CD8-positive, alpha-beta memory T cell (primary cell): ENCODE results near the gene UBE4A. TPM values are rescaled to one million over a fixed set of nuclear protein-coding genes. Genes with fewer than 3 reads are reported as not detected.

ENCODE experiments used
- CTCF ChIA-PET: fragments of 350-600 bp; sonication (Branson Sonifier 250); formaldehyde crosslinking; loops from one replicate; lab custom pipeline; 2021; ENCODE audit warnings: antibody characterized with exemption; lab: Charles Lee
- POLR2A ChIA-PET: fragments of 350-600 bp; sonication (Branson Sonifier 250); formaldehyde crosslinking; loops from one replicate; lab custom pipeline; 2021; ENCODE audit warnings: antibody characterized with exemption; lab: Charles Lee
- DNase-seq, 5 donors: peaks; one replicate each; pipeline versions ENCODE4 v3.0.0 to v3.0.0-alpha.2; 2020 to 2022; ENCODE audit warnings: mixed read lengths in 1 of 5
- H3K27ac ChIP-seq: one replicate; pipeline ENCODE4 v1.7.0; 2013; ENCODE audit warnings: low read depth, mild to moderate bottlenecking, low read length, moderate library complexity
- H3K27me3 ChIP-seq: 2 replicates; pipeline ENCODE4 v1.7.0; 2013; ENCODE audit warnings: low read length, mild to moderate bottlenecking; ENCODE audit not compliant: insufficient read depth, poor library complexity, severe bottlenecking
- H3K36me3 ChIP-seq: 2 replicates; pipeline ENCODE4 v1.7.0; 2013; ENCODE audit warnings: mild to moderate bottlenecking, low read length, moderate library complexity; ENCODE audit not compliant: insufficient read depth
- H3K4me1 ChIP-seq: 2 replicates; pipeline ENCODE4 v1.7.0; 2013; ENCODE audit warnings: mild to moderate bottlenecking, low read length, moderate library complexity; ENCODE audit not compliant: insufficient read depth
- H3K4me3 ChIP-seq: 2 replicates; pipeline ENCODE4 v1.7.0; 2013; ENCODE audit warnings: mild to moderate bottlenecking, low read length
- H3K9me3 ChIP-seq: 2 replicates; pipeline ENCODE4 v1.7.0; 2013; ENCODE audit warnings: mild to moderate bottlenecking, low read length
- H3K27ac Mint-ChIP-seq, 8 donors: one replicate each; pipeline ENCODE4 v1.8.0; 2020 to 2021; ENCODE audit warnings: mixed read lengths in 8 of 8, mild to moderate bottlenecking in 6 of 8, inconsistent platforms in 3 of 8, moderate library complexity in 3 of 8
- H3K27me3 Mint-ChIP-seq, 2 donors: one replicate each; pipeline ENCODE4 v1.8.0; 2020 to 2021; ENCODE audit warnings: mixed read lengths in 2 of 2, mild to moderate bottlenecking in 1 of 2, moderate library complexity in 1 of 2
- H3K36me3 Mint-ChIP-seq, 3 donors: one replicate each; pipeline ENCODE4 v1.8.0; 2020 to 2021; ENCODE audit warnings: mixed read lengths in 3 of 3, inconsistent platforms in 1 of 3, mild to moderate bottlenecking in 1 of 3
- H3K4me1 Mint-ChIP-seq, 3 donors: one replicate each; pipeline ENCODE4 v1.8.0; 2020 to 2021; ENCODE audit warnings: mixed read lengths in 3 of 3, inconsistent platforms in 1 of 3, mild to moderate bottlenecking in 1 of 3
- H3K4me3 Mint-ChIP-seq, 7 donors: one replicate each; pipeline ENCODE4 v1.8.0; 2020 to 2021; ENCODE audit warnings: mixed read lengths in 7 of 7, mild to moderate bottlenecking in 6 of 7, moderate library complexity in 4 of 7, inconsistent platforms in 2 of 7
- H3K9me3 Mint-ChIP-seq, 5 donors: one replicate each; pipeline ENCODE4 v1.8.0; 2020 to 2022; ENCODE audit warnings: mixed read lengths in 5 of 5, mild to moderate bottlenecking in 3 of 5, moderate library complexity in 2 of 5, inconsistent platforms in 1 of 5
- polyA plus RNA-seq: library from polyadenylated mRNA; unstranded; fragments of 300-500 nt; fragmentation: Illumina TruSeq; gene quantifications from one replicate; pipeline ENCODE4 v1.2.3, GENCODE V29; 2021
- total RNA-seq, 2 experiments: library from RNA; stranded (reverse); gene quantifications; one replicate each; pipeline ENCODE4 v1.2.3, GENCODE V29; 2021

Gene UBE4A
- total RNA-seq, result 10 to 100 TPM; 55.9 to 56.8 TPM
- 27.8 TPM for polyA plus RNA-seq

GRCh38 chr11:118359295-118359958, at the start of gene UBE4A:
Gene UBE4A (plus strand): TSS chr11:118359600. CDS start chr11:118365081, 5,481 bp downstream.
- POLR2A ChIA-PET, result interaction anchor here (0.6 to 1.5 kb wide), 12 partner anchors 15 to 1221 kb away, joined by 3 to 10 read pairs (median 4); partner anchors contain the start of genes CD3D, CD3E, CD3G and JAML
- Histone ChIP-seq H3K4me1 (peaks cover 35% of the 10 kb centered on the region), H3K4me3 (peak within 1 kb of the TSS; percentile 96), H3K27me3 (no peaks in the 10 kb centered on the region), H3K36me3 (peaks cover under 1% of the 10 kb centered on the region), H3K9me3 (no peaks in the 10 kb centered on the region), H3K27ac (peak within 1 kb of the TSS; percentile 95)
- peaks cover 41 to 57% (median 56%) of the 10 kb centered on the region in 3 donors for H3K4me1 Mint-ChIP-seq
- H3K27ac Mint-ChIP-seq, result peak within 1 kb of the TSS; percentile 95 to 100 (median 98)
- peaks cover 0 to 3% (median 0%) of the 10 kb centered on the region in 5 donors for H3K9me3 Mint-ChIP-seq
- H3K27me3 Mint-ChIP-seq, result peaks cover 0 to 7% of the 10 kb centered on the region in 2 donors
- peak within 1 kb of the TSS; percentile 91 to 99 (median 97) for H3K4me3 Mint-ChIP-seq
- peaks cover 0 to 43% (median 10%) of the 10 kb centered on the region in 3 donors for H3K36me3 Mint-ChIP-seq
- DNase-seq, result peak; percentile 93 to 99 (median 95)
- CTCF ChIA-PET, result interaction anchor here (1.2 kb wide), 4 partner anchors 53 to 161 kb away, joined by 3 to 6 read pairs (median 4); no protein-coding TSS in a partner anchor

GRCh38 chr11:118310271-118310670, 49.1 kb upstream of the UBE4A start:
- no peak overlapping the region for H3K4me3 ChIP-seq
- CTCF ChIA-PET, result interaction anchor here (2.5 kb wide), 1 partner anchor 15 kb away, joined by 14 read pairs; no protein-coding TSS in a partner anchor
- no peaks in the 10 kb centered on the region for H3K9me3 ChIP-seq
- H3K36me3 ChIP-seq, result peaks cover 60% of the 10 kb centered on the region
- Mint-ChIP-seq H3K27me3 (no peaks in the 10 kb centered on the region), H3K4me1 (peaks cover 84 to 91% (median 90%) of the 10 kb centered on the region in 3 donors), H3K36me3 (peaks cover 24 to 91% (median 43%) of the 10 kb centered on the region in 3 donors), H3K9me3 (no peaks in the 10 kb centered on the region), H3K4me3 (peak overlapping the region; percentile 5 to 62 (median 27)), H3K27ac (peak overlapping the region; percentile 13 to 89 (median 80))
- no peak for DNase-seq
- peaks cover 79% of the 10 kb centered on the region for H3K4me1 ChIP-seq
- POLR2A ChIA-PET, result no interaction called here
- no peaks in the 10 kb centered on the region for H3K27me3 ChIP-seq
- no peak overlapping the region for H3K27ac ChIP-seq

- no peak for DNase-seq
- H3K4me3 ChIP-seq, result peak overlapping the region; percentile 8
- ChIA-PET CTCF (interaction anchor here (1.2 kb wide), 1 partner anchor 112 kb away, joined by 5 read pairs; no protein-coding TSS in a partner anchor), POLR2A (interaction anchor here (0.5 to 1.7 kb wide), 4 partner anchors 28 to 311 kb away, joined by 3 to 4 read pairs (median 4); no protein-coding TSS in a partner anchor)
- no peaks in the 10 kb centered on the region for H3K27me3 ChIP-seq
- no peaks in the 10 kb centered on the region for H3K9me3 Mint-ChIP-seq
- H3K9me3 ChIP-seq, result no peaks in the 10 kb centered on the region
- peak overlapping the region; percentile 67 to 95 (median 89) for H3K27ac Mint-ChIP-seq
- H3K4me1 ChIP-seq, result peaks cover 86% of the 10 kb centered on the region
- no peaks in the 10 kb centered on the region for H3K27me3 Mint-ChIP-seq
- peak overlapping the region in 2 of 7 donors; percentile 8 to 39 for H3K4me3 Mint-ChIP-seq
- no peak overlapping the region for H3K27ac ChIP-seq
- peaks cover 64% of the 10 kb centered on the region for H3K36me3 ChIP-seq
- H3K36me3 Mint-ChIP-seq, result peaks cover 22 to 92% (median 44%) of the 10 kb centered on the region in 3 donors
- H3K4me1 Mint-ChIP-seq, result peaks cover 87 to 94% (median 92%) of the 10 kb centered on the region in 3 donors
Measured at GRCh38 chr11:118310781-118311485, 48.5 kb upstream of the UBE4A start.

- Histone ChIP-seq H3K4me1 (peaks cover 90% of the 10 kb centered on the region), H3K27ac (no peak overlapping the region), H3K27me3 (no peaks in the 10 kb centered on the region), H3K9me3 (no peaks in the 10 kb centered on the region), H3K4me3 (no peak overlapping the region), H3K36me3 (peaks cover 64% of the 10 kb centered on the region)
- H3K9me3 Mint-ChIP-seq, result no peaks in the 10 kb centered on the region
- DNase-seq, result peak in 1 of 5 donors; percentile 34
- peak overlapping the region; percentile 67 to 95 (median 89) for H3K27ac Mint-ChIP-seq
- ChIA-PET CTCF (interaction anchor here (1.2 kb wide), 1 partner anchor 113 kb away, joined by 5 read pairs; no protein-coding TSS in a partner anchor), POLR2A (interaction anchor here (0.5 to 1.7 kb wide), 5 partner anchors 11 to 311 kb away, joined by 3 to 4 read pairs (median 3); no protein-coding TSS in a partner anchor)
- H3K4me3 Mint-ChIP-seq, result no peak overlapping the region
- no peaks in the 10 kb centered on the region for H3K27me3 Mint-ChIP-seq
- peaks cover 21 to 91% (median 43%) of the 10 kb centered on the region in 3 donors for H3K36me3 Mint-ChIP-seq
- H3K4me1 Mint-ChIP-seq, result peaks cover 88 to 96% (median 94%) of the 10 kb centered on the region in 3 donors
Measured at GRCh38 chr11:118311518-118311917, 47.9 kb upstream of the UBE4A start.

GRCh38 chr11:118312328-118312727, 47.1 kb upstream of the UBE4A start:
- Mint-ChIP-seq H3K9me3 (no peaks in the 10 kb centered on the region), H3K27ac (peak overlapping the region; percentile 77 to 95 (median 90)), H3K36me3 (peaks cover 21 to 83% (median 38%) of the 10 kb centered on the region in 3 donors), H3K27me3 (no peaks in the 10 kb centered on the region), H3K4me1 (peaks cover 87 to 96% (median 94%) of the 10 kb centered on the region in 3 donors), H3K4me3 (peak overlapping the region in 6 of 7 donors; percentile 2 to 49 (median 18))
- DNase-seq, result no peak
- no peaks in the 10 kb centered on the region for H3K9me3 ChIP-seq
- no peaks in the 10 kb centered on the region for H3K27me3 ChIP-seq
- peaks cover 64% of the 10 kb centered on the region for H3K36me3 ChIP-seq
- peaks cover 88% of the 10 kb centered on the region for H3K4me1 ChIP-seq
- ChIA-PET CTCF (interaction anchor here (1.2 kb wide), 1 partner anchor 113 kb away, joined by 5 read pairs; no protein-coding TSS in a partner anchor), POLR2A (interaction anchor here (1.7 kb wide), 1 partner anchor 26 kb away, joined by 4 read pairs; no protein-coding TSS in a partner anchor)
- H3K27ac ChIP-seq, result no peak overlapping the region
- no peak overlapping the region for H3K4me3 ChIP-seq

- peak overlapping the region in 7 of 8 donors; percentile 77 to 90 (median 89) for H3K27ac Mint-ChIP-seq
- Histone ChIP-seq H3K4me3 (no peak overlapping the region), H3K27me3 (no peaks in the 10 kb centered on the region), H3K9me3 (no peaks in the 10 kb centered on the region), H3K4me1 (peaks cover 88% of the 10 kb centered on the region), H3K36me3 (peaks cover 56% of the 10 kb centered on the region), H3K27ac (no peak overlapping the region)
- ChIA-PET POLR2A (no interaction called here), CTCF (interaction anchor here (1.0 to 1.2 kb wide), 2 partner anchors 10 to 115 kb away, joined by 3 read pairs; no protein-coding TSS in a partner anchor)
- H3K27me3 Mint-ChIP-seq, result no peaks in the 10 kb centered on the region
- H3K9me3 Mint-ChIP-seq, result no peaks in the 10 kb centered on the region
- H3K4me3 Mint-ChIP-seq, result no peak overlapping the region
- no peak for DNase-seq
- H3K36me3 Mint-ChIP-seq, result peaks cover 21 to 74% (median 34%) of the 10 kb centered on the region in 3 donors
- peaks cover 83 to 96% (median 92%) of the 10 kb centered on the region in 3 donors for H3K4me1 Mint-ChIP-seq
Measured at GRCh38 chr11:118313242-118313641, 46.2 kb upstream of the UBE4A start.

- peaks cover 50% of the 10 kb centered on the region for H3K36me3 ChIP-seq
- peak overlapping the region; percentile 2 for H3K4me3 ChIP-seq
- Mint-ChIP-seq H3K4me3 (peak overlapping the region; percentile 29 to 84 (median 76)), H3K36me3 (peaks cover 27 to 57% (median 29%) of the 10 kb centered on the region in 3 donors), H3K4me1 (peaks cover 85 to 96% (median 93%) of the 10 kb centered on the region in 3 donors), H3K27me3 (no peaks in the 10 kb centered on the region), H3K27ac (peak overlapping the region; percentile 89 to 99 (median 93)), H3K9me3 (no peaks in the 10 kb centered on the region)
- ChIA-PET CTCF (interaction anchor here (1.1 to 1.2 kb wide), 2 partner anchors 90 to 116 kb away, joined by 3 to 4 read pairs; partner anchors contain the start of gene JAML), POLR2A (interaction anchor here (0.8 to 1.0 kb wide), 2 partner anchors 8 to 88 kb away, joined by 3 to 5 read pairs; no protein-coding TSS in a partner anchor)
- peaks cover 96% of the 10 kb centered on the region for H3K4me1 ChIP-seq
- no peak for DNase-seq
- peak overlapping the region; percentile 20 for H3K27ac ChIP-seq
- H3K27me3 ChIP-seq, result no peaks in the 10 kb centered on the region
- no peaks in the 10 kb centered on the region for H3K9me3 ChIP-seq
Measured at GRCh38 chr11:118314988-118315411, 44.4 kb upstream of the UBE4A start.
